Fibroblast of lung (primary cell): ENCODE results near the gene GPR155.

Experiments
- EZH2 ChIP-seq: IDR thresholded peaks from 2 replicates; pipeline ENCODE4 v1.5.1; 2012; ENCODE audit warnings: low read length, control low read depth, mild to moderate bottlenecking; ENCODE audit errors: missing control alignments
- TF ChIP-seq, protein P1 (sequence below), 2 donors: IDR thresholded peaks in 1 of 2; conservative IDR thresholded peaks in 1 of 2; 1 replicate in 1 of 2; 2 replicates in 1 of 2; pipeline ENCODE4 v1.5.1; 2011 to 2012; ENCODE audit warnings: low read length in 2 of 2, control low read depth in 1 of 2, inconsistent platforms in 1 of 2, low read depth in 1 of 2, mild to moderate bottlenecking in 1 of 2

GRCh38 chr2:174397773-174398172 is 89.1 kb downstream of the GPR155 start:
- TF ChIP-seq, protein P1, sequence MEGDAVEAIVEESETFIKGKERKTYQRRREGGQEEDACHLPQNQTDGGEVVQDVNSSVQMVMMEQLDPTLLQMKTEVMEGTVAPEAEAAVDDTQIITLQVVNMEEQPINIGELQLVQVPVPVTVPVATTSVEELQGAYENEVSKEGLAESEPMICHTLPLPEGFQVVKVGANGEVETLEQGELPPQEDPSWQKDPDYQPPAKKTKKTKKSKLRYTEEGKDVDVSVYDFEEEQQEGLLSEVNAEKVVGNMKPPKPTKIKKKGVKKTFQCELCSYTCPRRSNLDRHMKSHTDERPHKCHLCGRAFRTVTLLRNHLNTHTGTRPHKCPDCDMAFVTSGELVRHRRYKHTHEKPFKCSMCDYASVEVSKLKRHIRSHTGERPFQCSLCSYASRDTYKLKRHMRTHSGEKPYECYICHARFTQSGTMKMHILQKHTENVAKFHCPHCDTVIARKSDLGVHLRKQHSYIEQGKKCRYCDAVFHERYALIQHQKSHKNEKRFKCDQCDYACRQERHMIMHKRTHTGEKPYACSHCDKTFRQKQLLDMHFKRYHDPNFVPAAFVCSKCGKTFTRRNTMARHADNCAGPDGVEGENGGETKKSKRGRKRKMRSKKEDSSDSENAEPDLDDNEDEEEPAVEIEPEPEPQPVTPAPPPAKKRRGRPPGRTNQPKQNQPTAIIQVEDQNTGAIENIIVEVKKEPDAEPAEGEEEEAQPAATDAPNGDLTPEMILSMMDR (conservative IDR thresholded peaks at IDR 0.05 in 1 of 2, IDR thresholded peaks at IDR 0.05 in 1 of 2; ENCODE audit: low read depth in 1 of 2, low read length in 2 of 2): no peak
- no peak for TF ChIP-seq EZH2
